Adipocyte (in vitro differentiated cells): ENCODE results near the gene TSC2.

Experiments
- DNase-seq: peaks from one replicate; pipeline ENCODE4 v3.0.0-alpha.2; 2015; ENCODE audit warnings: low read depth
- H3K27me3 ChIP-seq: replicated peaks from 2 replicates; pipeline ENCODE4 v1.7.0; 2013; ENCODE audit warnings: mild to moderate bottlenecking, low read length, moderate library complexity; ENCODE audit not compliant: control insufficient read depth, insufficient read depth
- H3K36me3 ChIP-seq: 2 replicates; pipeline ENCODE4 v1.7.0; 2013; ENCODE audit warnings: low read length, mild to moderate bottlenecking, moderate library complexity; ENCODE audit not compliant: control insufficient read depth, insufficient read depth, severe bottlenecking
- H3K4me1 ChIP-seq: 2 replicates; pipeline ENCODE4 v1.7.0; 2013; ENCODE audit warnings: mild to moderate bottlenecking, low read length, moderate library complexity; ENCODE audit not compliant: control insufficient read depth, insufficient read depth
- H3K4me3 ChIP-seq: 2 replicates; pipeline ENCODE4 v1.7.0; 2013; ENCODE audit warnings: mild to moderate bottlenecking, low read length, moderate library complexity
- H3K9ac ChIP-seq: 2 replicates; pipeline ENCODE4 v1.7.0; 2013; ENCODE audit warnings: mild to moderate bottlenecking, low read length, moderate library complexity
- H3K9me3 ChIP-seq: 2 replicates; pipeline ENCODE4 v1.7.0; 2013; ENCODE audit warnings: mild to moderate bottlenecking, low read length, moderate library complexity; ENCODE audit not compliant: control insufficient read depth

Gene TSC2

DNA sequence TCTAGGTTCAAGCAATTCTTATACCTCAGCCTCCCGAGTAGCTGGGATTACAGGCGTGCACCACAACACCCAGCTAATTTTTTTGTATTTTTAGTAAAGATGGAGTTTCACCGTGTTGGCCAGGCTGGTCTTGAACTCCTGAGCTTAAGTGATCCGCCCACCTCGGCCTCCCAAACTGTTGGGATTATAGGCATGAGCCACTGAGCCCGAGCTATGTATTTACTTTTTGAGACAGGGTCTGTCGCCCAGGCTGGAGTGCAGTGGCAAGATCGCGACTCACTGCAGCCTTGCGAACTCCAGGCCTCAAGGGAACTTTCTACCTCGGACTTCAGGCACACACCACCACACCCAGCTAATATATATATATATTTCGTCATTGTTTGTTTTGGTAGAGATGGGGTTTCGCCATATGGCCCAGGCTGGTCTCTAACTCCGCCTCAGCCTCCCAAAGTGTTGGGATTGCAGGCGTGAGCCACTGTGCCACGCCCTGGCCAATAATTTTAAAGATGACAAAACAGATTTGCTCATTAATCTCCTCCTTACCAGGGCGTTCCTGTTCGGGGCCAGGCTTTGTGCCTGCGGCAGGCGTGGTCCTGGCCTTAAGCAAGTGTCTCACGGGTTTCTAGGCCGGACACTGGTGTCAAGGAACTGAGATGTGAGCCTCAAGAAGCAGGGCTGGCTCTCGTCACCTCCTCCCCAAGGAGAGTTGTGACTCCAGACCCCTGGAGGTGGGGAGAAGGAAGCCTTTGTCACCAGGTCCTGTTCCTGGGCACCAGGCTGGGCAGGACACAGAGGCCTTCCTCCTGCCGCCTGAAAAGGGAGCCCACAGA is 32.5 kb upstream of the TSC2 start:
- peaks cover 8% of the 10 kb centered on the region for H3K27me3 ChIP-seq
- H3K4me1 ChIP-seq = peaks cover 7% of the 10 kb centered on the region
- H3K36me3 ChIP-seq = no peaks in the 10 kb centered on the region
- no peak for DNase-seq
- no peak overlapping the region for H3K4me3 ChIP-seq
- no peaks in the 10 kb centered on the region for H3K9me3 ChIP-seq
- no peak overlapping the region for H3K9ac ChIP-seq

DNA sequence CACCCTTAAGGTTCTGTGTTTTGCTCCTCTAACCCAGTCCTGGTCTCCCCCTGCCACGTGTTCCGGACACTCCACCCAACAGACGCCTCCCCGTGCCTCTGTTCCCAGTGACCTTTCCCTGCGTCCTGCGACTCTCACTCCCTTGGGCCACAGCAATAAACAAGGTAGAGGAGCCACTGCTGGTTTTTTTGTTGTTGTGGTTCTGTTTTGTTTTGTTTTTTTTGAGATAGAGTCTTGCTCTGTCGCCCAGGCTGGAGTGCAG is 31.9 kb upstream of the TSC2 start:
- no peaks in the 10 kb centered on the region for H3K9me3 ChIP-seq
- H3K9ac ChIP-seq = no peak overlapping the region
- H3K4me3 ChIP-seq = no peak overlapping the region
- H3K4me1 ChIP-seq = peaks cover 4% of the 10 kb centered on the region
- no peaks in the 10 kb centered on the region for H3K36me3 ChIP-seq
- H3K27me3 ChIP-seq = peaks cover 8% of the 10 kb centered on the region
- DNase-seq = no peak

DNA sequence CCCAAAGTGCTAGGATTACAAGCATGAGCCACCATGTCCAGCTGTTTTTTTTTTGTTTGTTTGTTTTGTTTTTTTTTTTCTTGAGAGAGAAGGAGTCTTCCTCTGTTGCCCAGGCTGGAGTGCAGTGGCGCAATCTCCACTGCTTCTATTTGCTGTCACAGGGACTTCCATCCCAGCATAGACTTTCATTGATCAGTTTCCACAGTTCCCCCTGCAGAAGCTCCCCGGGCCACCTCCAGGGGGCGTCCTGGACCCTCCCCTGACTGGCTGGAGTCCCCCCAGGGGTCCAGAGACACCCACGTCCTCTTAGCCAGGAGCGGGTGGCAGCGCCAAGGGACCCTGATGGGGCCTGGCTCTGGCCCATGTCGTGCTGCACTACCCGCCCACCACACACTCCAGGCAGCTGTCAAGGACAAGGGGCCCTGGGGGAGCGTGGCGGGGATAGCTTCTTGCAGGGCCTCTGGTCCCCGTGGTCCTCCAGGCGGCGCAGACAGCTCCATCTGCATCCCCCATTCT is 31.3 kb upstream of the TSC2 start:
- H3K9me3 ChIP-seq = no peaks in the 10 kb centered on the region
- H3K27me3 ChIP-seq = peaks cover 8% of the 10 kb centered on the region
- no peak overlapping the region for H3K9ac ChIP-seq
- DNase-seq = no peak
- no peaks in the 10 kb centered on the region for H3K36me3 ChIP-seq
- peaks cover 4% of the 10 kb centered on the region for H3K4me1 ChIP-seq
- no peak overlapping the region for H3K4me3 ChIP-seq

DNA sequence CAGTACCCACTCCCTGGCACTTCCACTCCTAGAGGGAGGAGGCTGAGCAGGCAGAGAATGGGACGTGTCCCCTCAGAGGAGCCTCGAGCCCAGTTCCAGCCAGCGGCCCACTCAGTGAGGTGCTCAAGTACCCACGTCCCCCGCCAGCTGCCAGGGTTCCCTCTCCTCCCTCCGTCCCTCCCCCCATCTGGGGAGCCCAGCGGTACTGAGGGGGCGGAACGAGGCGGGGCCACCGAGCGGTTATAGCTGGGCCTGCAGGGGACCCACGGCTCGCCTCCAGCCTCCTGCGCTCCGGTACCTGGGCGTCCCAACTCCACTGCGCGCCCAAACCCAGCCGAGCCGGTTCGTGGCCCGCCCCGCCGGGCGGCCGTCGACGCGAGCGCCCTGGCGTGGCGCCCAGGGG is 28.3 kb upstream of the TSC2 start, which contains the start of gene NPW:
NPW (plus strand) TSS at position 268 of the 403 bp plus-strand sequence.
- DNase-seq = peak; percentile 20
- peaks cover 9% of the 10 kb centered on the region for H3K4me1 ChIP-seq
- peaks cover 8% of the 10 kb centered on the region for H3K27me3 ChIP-seq
- H3K9ac ChIP-seq = no peak within 1 kb of the TSS
- no peak within 1 kb of the TSS for H3K4me3 ChIP-seq
- H3K36me3 ChIP-seq = no peaks in the 10 kb centered on the region
- H3K9me3 ChIP-seq = no peaks in the 10 kb centered on the region

DNA sequence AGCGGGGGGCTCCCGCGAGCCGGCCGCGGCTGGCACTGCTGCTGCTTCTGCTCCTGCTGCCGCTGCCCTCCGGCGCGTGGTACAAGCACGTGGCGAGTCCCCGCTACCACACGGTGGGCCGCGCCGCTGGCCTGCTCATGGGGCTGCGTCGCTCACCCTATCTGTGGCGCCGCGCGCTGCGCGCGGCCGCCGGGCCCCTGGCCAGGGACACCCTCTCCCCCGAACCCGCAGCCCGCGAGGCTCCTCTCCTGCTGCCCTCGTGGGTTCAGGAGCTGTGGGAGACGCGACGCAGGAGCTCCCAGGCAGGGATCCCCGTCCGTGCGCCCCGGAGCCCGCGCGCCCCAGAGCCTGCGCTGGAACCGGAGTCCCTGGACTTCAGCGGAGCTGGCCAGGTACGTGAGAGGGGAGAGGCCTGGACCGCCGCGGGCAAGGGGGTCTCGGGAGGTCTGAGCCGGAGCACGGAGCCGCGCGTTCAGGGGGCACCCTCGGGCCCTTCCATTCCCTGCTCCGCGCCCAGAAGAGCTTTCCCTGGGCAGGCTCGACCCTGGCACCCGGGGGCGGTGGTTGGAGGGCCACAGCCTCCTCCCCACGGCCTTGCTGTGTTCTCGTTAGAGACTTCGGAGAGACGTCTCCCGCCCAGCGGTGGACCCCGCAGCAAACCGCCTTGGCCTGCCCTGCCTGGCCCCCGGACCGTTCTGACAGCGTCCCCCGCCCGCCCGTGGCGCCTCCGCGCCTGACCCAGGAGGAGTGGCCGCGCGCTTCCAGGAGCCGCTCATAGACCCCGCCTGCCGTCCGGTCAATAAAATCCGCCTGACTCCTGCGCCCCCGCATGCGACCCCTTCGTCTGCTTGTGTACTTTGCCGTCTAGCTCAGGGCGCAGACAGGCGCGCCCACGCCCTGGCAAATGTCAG is 27.6 kb upstream of the TSC2 start:
- DNase-seq = peak; percentile 40
- peaks cover 9% of the 10 kb centered on the region for H3K4me1 ChIP-seq
- no peak overlapping the region for H3K4me3 ChIP-seq
- no peaks in the 10 kb centered on the region for H3K9me3 ChIP-seq
- peaks cover 8% of the 10 kb centered on the region for H3K27me3 ChIP-seq
- no peak overlapping the region for H3K9ac ChIP-seq
- H3K36me3 ChIP-seq = no peaks in the 10 kb centered on the region

DNA sequence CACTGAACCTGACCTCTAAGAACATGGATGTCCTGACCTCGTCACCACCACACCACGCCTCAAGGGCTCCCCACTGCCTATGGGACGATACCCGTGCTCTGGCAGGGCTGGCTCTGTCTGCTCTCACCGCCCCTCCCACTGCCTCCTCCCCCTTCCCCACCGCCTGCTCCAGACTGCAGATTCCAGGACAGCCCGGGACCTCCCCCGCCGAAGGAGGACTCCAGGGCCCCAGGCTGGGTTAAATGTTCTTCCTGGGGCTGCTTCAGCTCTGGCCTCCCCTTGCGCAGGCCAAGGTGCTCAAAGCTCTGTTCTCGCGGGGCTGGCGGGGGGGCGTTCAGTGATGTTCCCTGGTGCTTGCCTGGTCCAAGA is 25.1 kb upstream of the TSC2 start:
- DNase-seq = no peak
- Histone ChIP-seq H3K36me3 (no peaks in the 10 kb centered on the region), H3K27me3 (peaks cover 8% of the 10 kb centered on the region), H3K9ac (peak overlapping the region; percentile 50), H3K4me3 (peak overlapping the region; percentile 68), H3K9me3 (no peaks in the 10 kb centered on the region), H3K4me1 (peaks cover 10% of the 10 kb centered on the region)

DNA sequence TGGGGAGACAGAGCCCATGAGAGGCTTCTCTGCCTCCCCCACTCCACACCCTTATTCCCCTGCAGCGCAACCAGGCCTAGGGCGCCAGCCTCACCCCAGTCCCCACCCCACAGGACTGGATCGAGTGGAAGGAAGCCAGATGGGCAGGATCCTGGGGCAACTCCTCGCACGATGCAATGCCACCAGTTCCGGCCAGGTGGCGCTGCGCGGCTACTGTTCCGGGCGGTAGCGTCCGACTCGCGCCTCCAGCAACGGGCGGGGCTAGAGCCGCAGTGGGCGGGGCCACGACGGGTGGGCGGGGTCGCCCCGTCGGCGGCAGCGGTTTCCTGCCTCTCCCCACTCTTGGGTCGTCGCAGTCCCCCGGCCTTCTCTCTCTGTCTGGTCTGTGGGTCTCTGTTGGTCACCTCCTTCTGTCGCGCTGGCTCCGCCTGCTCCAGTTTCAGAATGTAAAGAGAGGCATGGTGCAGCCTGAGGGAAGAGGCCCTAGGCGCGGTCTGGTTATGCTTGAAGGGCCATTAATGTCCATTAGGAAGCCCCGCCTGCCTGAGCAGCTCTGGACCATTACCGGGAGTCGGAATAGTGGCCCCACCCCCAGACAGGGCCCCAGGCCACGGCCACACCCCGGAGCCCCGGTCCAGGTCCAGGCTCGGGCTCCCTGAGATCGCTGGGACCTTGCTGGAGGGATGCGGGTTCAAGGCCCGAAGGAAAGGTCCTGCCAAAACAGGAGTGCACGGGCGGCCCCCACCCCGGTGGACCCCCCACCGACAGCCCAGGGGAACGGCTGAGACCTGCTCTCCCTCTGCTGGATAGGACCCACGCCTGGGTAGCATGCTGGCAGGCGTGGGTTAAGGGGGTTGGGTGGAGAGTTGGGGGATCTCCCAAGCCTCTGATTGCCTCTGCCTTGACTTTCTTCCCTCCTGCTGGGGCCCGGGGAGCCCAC is 24.4 kb upstream of the TSC2 start:
- Histone ChIP-seq H3K27me3 (peaks cover 8% of the 10 kb centered on the region), H3K4me3 (peak overlapping the region; percentile 68), H3K9ac (peak overlapping the region; percentile 63), H3K9me3 (no peaks in the 10 kb centered on the region), H3K36me3 (no peaks in the 10 kb centered on the region), H3K4me1 (peaks cover 16% of the 10 kb centered on the region)
- DNase-seq = peak; percentile 96

DNA sequence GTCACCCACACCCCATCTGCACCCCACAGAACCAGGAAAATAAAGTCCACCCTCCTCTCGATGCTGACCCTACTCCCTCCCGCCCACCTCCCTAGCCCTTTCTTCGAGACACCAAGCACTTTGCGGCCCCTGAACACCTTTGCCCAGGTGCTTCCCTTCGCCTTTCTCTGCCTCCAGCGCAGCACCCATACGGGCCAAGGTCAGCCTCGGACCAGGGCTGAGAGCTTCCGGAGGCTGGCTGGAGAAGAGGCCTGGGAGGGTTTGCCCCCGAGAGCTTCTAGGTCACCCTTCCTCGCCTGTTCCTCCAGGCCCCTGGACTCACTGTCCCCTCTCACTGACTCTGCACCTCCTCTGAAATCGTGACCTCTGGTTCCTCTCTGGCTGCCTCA is 23.8 kb upstream of the TSC2 start:
- DNase-seq = no peak
- Histone ChIP-seq H3K36me3 (no peaks in the 10 kb centered on the region), H3K4me3 (no peak overlapping the region), H3K4me1 (peaks cover 16% of the 10 kb centered on the region), H3K9ac (peak overlapping the region; percentile 63), H3K9me3 (no peaks in the 10 kb centered on the region), H3K27me3 (peaks cover 4% of the 10 kb centered on the region)

DNA sequence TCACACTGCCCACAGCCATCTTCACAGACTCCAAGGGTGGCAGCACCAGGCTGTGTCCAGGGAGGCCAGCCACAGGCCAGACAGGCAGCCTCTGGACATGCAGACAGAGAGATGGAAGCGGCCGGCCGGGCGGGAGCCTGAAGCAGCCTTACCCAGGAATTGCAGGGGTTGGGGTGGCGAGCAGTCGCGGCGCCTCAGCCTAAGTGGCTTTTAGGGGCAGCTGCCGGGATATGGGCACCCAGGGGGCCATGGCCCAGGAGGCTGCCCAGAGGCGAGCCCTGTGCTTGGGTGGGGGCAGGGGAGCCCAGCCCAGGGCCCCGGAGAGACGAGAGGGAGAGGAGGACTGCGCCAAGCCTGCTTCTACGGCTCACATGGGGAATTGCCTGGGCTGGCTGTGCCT is 22.5 kb upstream of the TSC2 start:
- no peaks in the 10 kb centered on the region for H3K36me3 ChIP-seq
- H3K27me3 ChIP-seq = no peaks in the 10 kb centered on the region
- no peak for DNase-seq
- no peak overlapping the region for H3K9ac ChIP-seq
- H3K4me3 ChIP-seq = no peak overlapping the region
- H3K9me3 ChIP-seq = no peaks in the 10 kb centered on the region
- H3K4me1 ChIP-seq = peaks cover 16% of the 10 kb centered on the region

DNA sequence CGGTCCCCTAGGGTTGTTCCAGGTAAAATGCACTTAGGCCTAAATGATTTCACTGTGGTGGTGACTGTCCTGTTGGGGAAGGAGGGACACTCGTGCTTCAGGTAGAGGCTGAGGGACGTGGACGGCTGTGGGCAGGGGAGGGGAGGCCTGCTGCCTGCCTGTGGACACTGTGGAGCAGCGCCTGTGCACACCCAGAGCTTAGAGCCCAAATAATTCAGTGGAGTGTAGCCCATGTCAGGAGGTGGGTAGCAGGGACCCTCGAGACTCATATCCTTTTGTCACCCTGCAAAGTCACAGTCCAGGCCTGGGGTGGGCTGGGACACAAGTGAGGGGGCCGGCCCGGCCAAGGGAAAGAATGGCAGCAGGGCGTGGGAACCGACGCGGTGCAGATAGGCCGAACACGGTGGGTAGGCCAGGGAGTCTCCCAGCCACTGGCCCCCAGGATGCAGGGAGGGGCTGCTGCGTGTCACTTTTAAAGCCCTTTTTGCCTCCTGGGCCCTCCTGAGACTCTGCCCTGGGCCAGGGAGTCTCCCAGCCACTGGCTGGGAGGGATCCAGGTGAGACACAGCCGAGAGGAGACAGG is 21.8 kb upstream of the TSC2 start:
- H3K9ac ChIP-seq = peak overlapping the region; percentile 62
- no peaks in the 10 kb centered on the region for H3K27me3 ChIP-seq
- DNase-seq = no peak
- H3K4me1 ChIP-seq = peaks cover 16% of the 10 kb centered on the region
- no peaks in the 10 kb centered on the region for H3K9me3 ChIP-seq
- H3K36me3 ChIP-seq = no peaks in the 10 kb centered on the region
- peak overlapping the region; percentile 52 for H3K4me3 ChIP-seq
